Raji (cell line): Measurements from ENCODE around the gene KCNK2.

Experiments used
- POLR2A ChIP-seq: IDR thresholded peaks from 2 replicates; pipeline ENCODE4 v1.6.1; 2011; ENCODE audit warnings: low read depth, low read length, control low read depth; ENCODE audit not compliant: insufficient read depth

The KCNK2 gene

GRCh38 chr1:215188302-215188950 lies 105.9 kb downstream of the KCNK2 start:
- no peak for TF ChIP-seq POLR2A

- TF ChIP-seq POLR2A = no peak
Measured at GRCh38 chr1:215192306-215192705, 109.8 kb downstream of the KCNK2 start.

- TF ChIP-seq POLR2A = no peak
Measured at GRCh38 chr1:215198021-215198420, 115.5 kb downstream of the KCNK2 start.

- TF ChIP-seq POLR2A = no peak
Measured at GRCh38 chr1:215200121-215200520, 117.6 kb downstream of the KCNK2 start.

- TF ChIP-seq POLR2A = no peak
Measured at GRCh38 chr1:215201283-215201682, 118.7 kb downstream of the KCNK2 start.

GRCh38 chr1:215202868-215203267 lies 120.3 kb downstream of the KCNK2 start:
- no peak for TF ChIP-seq POLR2A

GRCh38 chr1:215210167-215210566 lies 127.6 kb downstream of the KCNK2 start:
- no peak for TF ChIP-seq POLR2A

- no peak for TF ChIP-seq POLR2A
Measured at GRCh38 chr1:215215846-215216245, 133.3 kb downstream of the KCNK2 start.

- TF ChIP-seq POLR2A = no peak
Measured at GRCh38 chr1:215219372-215219771, 136.8 kb downstream of the KCNK2 start.

- TF ChIP-seq POLR2A = no peak
Measured at GRCh38 chr1:215220346-215220745, 137.8 kb downstream of the KCNK2 start.

- TF ChIP-seq POLR2A = no peak
Measured at GRCh38 chr1:215226757-215227156, 144.2 kb downstream of the KCNK2 start.

GRCh38 chr1:215228193-215228592 lies 145.7 kb downstream of the KCNK2 start:
- no peak for TF ChIP-seq POLR2A

- no peak for TF ChIP-seq POLR2A
Measured at GRCh38 chr1:215241451-215241850, 158.9 kb downstream of the KCNK2 start.

GRCh38 chr1:215243345-215244054 lies 161.0 kb downstream of the KCNK2 start:
- no peak for TF ChIP-seq POLR2A

GRCh38 chr1:215250913-215251312 lies 168.4 kb downstream of the KCNK2 start:
- TF ChIP-seq POLR2A = no peak

GRCh38 chr1:215251428-215251827 lies 168.9 kb downstream of the KCNK2 start:
- no peak for TF ChIP-seq POLR2A

GRCh38 chr1:215252164-215252563 lies 169.6 kb downstream of the KCNK2 start:
- TF ChIP-seq POLR2A = no peak
